Astrocyte (in vitro differentiated cells and primary cell): Measurements from ENCODE around the gene KLF8. TPM values are rescaled to one million over a fixed set of nuclear protein-coding genes. Genes with fewer than 3 reads are reported as not detected.

Experiments used
- DNase-seq: peaks from one replicate; pipeline ENCODE4 v3.0.0-alpha.2; 2010; ENCODE audit warnings: low read depth
- FAIRE-seq: peaks from 2 replicates; lab custom pipeline; 2011; peaks lifted over from hg19 to GRCh38; lab: Jason Lieb, UNC
- H2AFZ ChIP-seq: 2 replicates; pipeline ENCODE4 v1.6.0; 2012; ENCODE audit warnings: low read depth, low read length, inconsistent platforms
- H3K27ac ChIP-seq: 2 replicates; pipeline ENCODE4 v1.5.1; 2011; ENCODE audit warnings: low read depth, low read length, inconsistent platforms
- H3K27me3 ChIP-seq: 2 replicates; pipeline ENCODE4 v1.6.0; 2011; ENCODE audit warnings: low read length, inconsistent platforms; ENCODE audit not compliant: insufficient read depth
- H3K36me3 ChIP-seq: 2 replicates; pipeline ENCODE4 v1.5.1; 2011; ENCODE audit warnings: low read length, inconsistent platforms; ENCODE audit not compliant: insufficient read depth
- H3K4me1 ChIP-seq: 2 replicates; pipeline ENCODE4 v1.5.1; 2011; ENCODE audit warnings: low read length, inconsistent platforms; ENCODE audit not compliant: insufficient read depth
- H3K4me2 ChIP-seq: 2 replicates; pipeline ENCODE4 v1.6.0; 2012; ENCODE audit warnings: low read length, inconsistent platforms
- H3K4me3 ChIP-seq: 2 replicates; pipeline ENCODE4 v1.5.1; 2011; ENCODE audit warnings: low read depth, mild to moderate bottlenecking, low read length, inconsistent platforms; ENCODE audit not compliant: insufficient read depth
- H3K79me2 ChIP-seq: 2 replicates; pipeline ENCODE4 v1.6.0; 2012; ENCODE audit warnings: mild to moderate bottlenecking, low read length, inconsistent platforms; ENCODE audit not compliant: insufficient read depth
- H3K9ac ChIP-seq: 2 replicates; pipeline ENCODE4 v1.6.0; 2012; ENCODE audit warnings: mild to moderate bottlenecking, low read length, inconsistent platforms
- H3K9me3 ChIP-seq: 2 replicates; pipeline ENCODE4 v1.5.1; 2012; ENCODE audit warnings: low read depth, mild to moderate bottlenecking, low read length, inconsistent platforms; ENCODE audit not compliant: insufficient read depth
- H4K20me1 ChIP-seq: 2 replicates; pipeline ENCODE4 v1.6.0; 2012; ENCODE audit warnings: low read length, inconsistent platforms; ENCODE audit not compliant: insufficient read depth
- H3K27ac Mint-ChIP-seq: one replicate; pipeline ENCODE4 v1.8.0; 2021; ENCODE audit warnings: mild to moderate bottlenecking, mixed read lengths; ENCODE audit not compliant: unreplicated experiment
- H3K27me3 Mint-ChIP-seq: one replicate; pipeline ENCODE4 v1.8.0; 2021; ENCODE audit warnings: low read depth, mixed read lengths; ENCODE audit not compliant: unreplicated experiment
- H3K36me3 Mint-ChIP-seq: one replicate; pipeline ENCODE4 v1.8.0; 2021; ENCODE audit warnings: low read depth, mixed read lengths; ENCODE audit not compliant: unreplicated experiment
- H3K4me1 Mint-ChIP-seq: one replicate; pipeline ENCODE4 v1.8.0; 2021; ENCODE audit warnings: low read depth, mixed read lengths; ENCODE audit not compliant: unreplicated experiment
- H3K4me3 Mint-ChIP-seq: one replicate; pipeline ENCODE4 v1.8.0; 2021; ENCODE audit warnings: mild to moderate bottlenecking, moderate library complexity, mixed read lengths; ENCODE audit not compliant: unreplicated experiment
- H3K9me3 Mint-ChIP-seq: one replicate; pipeline ENCODE4 v1.8.0; 2021; ENCODE audit warnings: mild to moderate bottlenecking, mixed read lengths; ENCODE audit not compliant: unreplicated experiment
- CTCF ChIP-seq: IDR thresholded peaks from 2 replicates; pipeline ENCODE4 v1.5.1; 2011; ENCODE audit warnings: low read depth, mild to moderate bottlenecking, inconsistent platforms, low read length, moderate library complexity; ENCODE audit not compliant: insufficient read depth
- EZH2 ChIP-seq: IDR thresholded peaks from 2 replicates; pipeline ENCODE4 v1.6.1; 2012; ENCODE audit warnings: mild to moderate bottlenecking, low read length, inconsistent platforms; ENCODE audit not compliant: insufficient read depth
- total RNA-seq: library from RNA; stranded (reverse); gene quantifications from 2 replicates; pipeline ENCODE4 v1.2.1, GENCODE V29; 2021

KLF8 gene
- total RNA-seq, 1 donor from 2014 or later: 5.7 TPM

DNA sequence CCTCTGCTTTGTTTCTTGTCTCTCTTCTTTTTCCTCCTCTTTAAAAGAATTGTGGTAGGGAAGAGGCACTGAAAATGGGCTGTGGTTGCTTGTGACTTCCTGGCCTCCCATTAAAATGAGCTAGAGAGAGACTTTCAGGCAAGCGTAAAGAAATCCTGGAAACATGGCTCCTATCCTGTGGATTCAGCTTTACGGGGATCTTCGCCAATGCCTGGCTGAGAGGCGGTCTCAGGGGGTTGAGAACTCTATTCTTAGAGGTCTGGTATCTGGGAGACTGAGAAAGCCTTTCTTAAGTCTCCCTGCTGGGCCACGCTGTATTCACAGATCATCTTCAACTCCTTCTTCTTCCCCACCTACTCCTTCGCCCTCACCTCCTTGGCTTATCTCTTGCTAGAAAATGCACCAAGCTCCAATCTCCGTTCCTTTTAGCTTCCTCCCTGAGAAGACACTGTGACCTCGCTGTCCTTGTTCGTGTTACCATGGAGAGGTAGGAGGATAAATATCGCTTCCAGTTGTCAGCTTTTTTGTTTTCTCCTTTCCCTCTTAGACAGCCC is 542 bp upstream of the KLF8 start:
- Mint-ChIP-seq H3K36me3 (no peaks in the 10 kb centered on the region), H3K4me1 (no peaks in the 10 kb centered on the region), H3K27me3 (peaks cover 16% of the 10 kb centered on the region), H3K4me3 (peak overlapping the region; percentile 81), H3K9me3 (no peaks in the 10 kb centered on the region), H3K27ac (no peak overlapping the region)
- Histone ChIP-seq H3K4me1 (no peaks in the 10 kb centered on the region), H3K4me2 (peak overlapping the region; percentile 76), H3K36me3 (no peaks in the 10 kb centered on the region), H3K4me3 (no peak overlapping the region), H3K27me3 (peaks cover 2% of the 10 kb centered on the region), H3K27ac (no peak overlapping the region), H3K9me3 (no peaks in the 10 kb centered on the region), H3K79me2 (no peaks in the 10 kb centered on the region), H3K9ac (no peak overlapping the region), H2AFZ (no peak overlapping the region), H4K20me1 (no peaks in the 10 kb centered on the region)
- FAIRE-seq (peak; percentile 5), DNase-seq (no peak)
- no peak for TF ChIP-seq EZH2
- no peak for TF ChIP-seq CTCF

DNA sequence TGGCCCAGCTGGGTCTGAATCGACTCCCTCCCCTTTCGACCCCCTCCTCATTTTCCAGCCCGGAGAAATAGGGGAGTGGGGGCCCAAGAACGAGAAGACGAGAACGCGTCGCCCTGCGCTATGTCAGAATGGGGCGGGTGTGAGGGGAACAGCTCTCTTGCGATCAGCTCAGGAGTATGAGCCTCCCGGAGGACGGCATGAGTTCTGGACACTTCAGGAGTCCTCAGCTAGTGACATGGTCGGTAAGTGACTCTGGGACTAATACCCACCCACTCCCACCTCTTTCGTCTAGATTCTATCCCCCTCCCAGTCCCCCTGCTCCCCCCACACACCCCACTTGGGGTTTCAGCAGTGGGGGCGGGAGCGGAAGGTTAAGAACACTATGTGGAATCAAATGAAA is 944 bp downstream of the KLF8 start:
- no peaks in the 10 kb centered on the region for H3K79me2 ChIP-seq
- H3K4me1 ChIP-seq: no peaks in the 10 kb centered on the region
- no peaks in the 10 kb centered on the region for H3K9me3 ChIP-seq
- no peak for TF ChIP-seq EZH2
- TF ChIP-seq CTCF: no peak
- Mint-ChIP-seq H3K9me3 (no peaks in the 10 kb centered on the region), H3K36me3 (no peaks in the 10 kb centered on the region), H3K27me3 (peaks cover 16% of the 10 kb centered on the region), H3K4me3 (peak overlapping the region; percentile 85), H3K27ac (no peak overlapping the region), H3K4me1 (no peaks in the 10 kb centered on the region)
- no peak overlapping the region for H3K4me3 ChIP-seq
- FAIRE-seq: no peak
- H2AFZ ChIP-seq: no peak overlapping the region
- peak overlapping the region; percentile 76 for H3K4me2 ChIP-seq
- no peak for DNase-seq
- H4K20me1 ChIP-seq: no peaks in the 10 kb centered on the region
- no peak overlapping the region for H3K9ac ChIP-seq
- no peak overlapping the region for H3K27ac ChIP-seq
- H3K27me3 ChIP-seq: peaks cover 2% of the 10 kb centered on the region
- H3K36me3 ChIP-seq: no peaks in the 10 kb centered on the region

GRCh38 chrX:56233682-56234081 is 1.5 kb downstream of the KLF8 start:
- Mint-ChIP-seq H3K27me3 (peaks cover 16% of the 10 kb centered on the region), H3K9me3 (no peaks in the 10 kb centered on the region), H3K27ac (no peak overlapping the region), H3K4me3 (peak overlapping the region; percentile 85), H3K4me1 (no peaks in the 10 kb centered on the region), H3K36me3 (no peaks in the 10 kb centered on the region)
- H3K4me2 ChIP-seq: no peak overlapping the region
- H4K20me1 ChIP-seq: no peaks in the 10 kb centered on the region
- no peak overlapping the region for H3K9ac ChIP-seq
- H3K9me3 ChIP-seq: no peaks in the 10 kb centered on the region
- H3K4me1 ChIP-seq: no peaks in the 10 kb centered on the region
- peaks cover 2% of the 10 kb centered on the region for H3K27me3 ChIP-seq
- FAIRE-seq (no peak), DNase-seq (peak; percentile 0)
- TF ChIP-seq CTCF (no peak), EZH2 (no peak)
- no peak overlapping the region for H3K4me3 ChIP-seq
- H2AFZ ChIP-seq: no peak overlapping the region
- H3K79me2 ChIP-seq: no peaks in the 10 kb centered on the region
- H3K36me3 ChIP-seq: no peaks in the 10 kb centered on the region
- H3K27ac ChIP-seq: no peak overlapping the region
